Measurements from ENCODE around the gene NFAM1.

NFAM1 gene

GRCh38 chr22:42473484-42474193 is 41.4 kb upstream of the NFAM1 start (continued):
- TF ChIP-seq ZNF626 (tag by site-specific recombination; IDR thresholded peaks at IDR 0.05): no peak
- no peak for TF ChIP-seq ZBTB20 (tag by site-specific recombination; IDR thresholded peaks at IDR 0.05)
- TF ChIP-seq ZNF148 (tag by site-specific recombination; IDR thresholded peaks at IDR 0.05; ENCODE audit: borderline replicate concordance): no peak
- TF ChIP-seq ZBTB48 (tag by site-specific recombination; IDR thresholded peaks at IDR 0.05): no peak
- TF ChIP-seq ZNF174 (tag by site-specific recombination; IDR thresholded peaks at IDR 0.05): no peak
- TF ChIP-seq PATZ1 (tag by site-specific recombination; IDR thresholded peaks at IDR 0.05): no peak
- TF ChIP-seq ZNF302 (tag by site-specific recombination; IDR thresholded peaks at IDR 0.05; ENCODE audit: low read depth): no peak
- no peak for TF ChIP-seq ZNF670 (tag by site-specific recombination; IDR thresholded peaks at IDR 0.05; ENCODE audit: low read depth)
- no peak for TF ChIP-seq ZNF350 (tag by site-specific recombination; IDR thresholded peaks at IDR 0.05)
- no peak for TF ChIP-seq ZNF48 (tag by site-specific recombination; IDR thresholded peaks at IDR 0.05)
- no peak for TF ChIP-seq BCL11A (tag by site-specific recombination; IDR thresholded peaks at IDR 0.05; ENCODE audit: low read depth)
- TF ChIP-seq ZNF121 (tag by site-specific recombination; IDR thresholded peaks at IDR 0.05): peak; percentile 51; the same call in 1 of the 2 replicates
- no peak for TF ChIP-seq SP3 (tag by site-specific recombination; IDR thresholded peaks at IDR 0.05)
- TF ChIP-seq ZNF747 (tag by site-specific recombination; IDR thresholded peaks at IDR 0.05): no peak
- no peak for TF ChIP-seq ZNF701 (tag by site-specific recombination; IDR thresholded peaks at IDR 0.05)
- no peak for TF ChIP-seq ZNF248 (tag by site-specific recombination; IDR thresholded peaks at IDR 0.05)
- no peak for TF ChIP-seq ZNF398 (tag by site-specific recombination; IDR thresholded peaks at IDR 0.05)
- peak; percentile 78 for TF ChIP-seq ZNF501 (tag by site-specific recombination; IDR thresholded peaks at IDR 0.05)
- TF ChIP-seq HOXA7 (CRISPR knock-in tag; IDR thresholded peaks at IDR 0.05; ENCODE audit: borderline replicate concordance): no peak
- peak; percentile 83 for TF ChIP-seq ZNF664 (tag by site-specific recombination; IDR thresholded peaks at IDR 0.05)
- TF ChIP-seq ZBTB21 (tag by site-specific recombination; IDR thresholded peaks at IDR 0.05): peak; percentile 69; the same call in 1 of the 2 replicates
- TF ChIP-seq KLF8 (tag by site-specific recombination; IDR thresholded peaks at IDR 0.05): no peak
- no peak for TF ChIP-seq ZSCAN23 (tag by site-specific recombination; IDR thresholded peaks at IDR 0.05)
- TF ChIP-seq ZNF19 (tag by site-specific recombination; IDR thresholded peaks at IDR 0.05; ENCODE audit: low read depth): 0 out of 2 replicates have a peak, but pooled peaks have one; percentile 68
- TF ChIP-seq ZNF596 (tag by site-specific recombination; IDR thresholded peaks at IDR 0.05): no peak
- peak; percentile 97 for TF ChIP-seq ZNF555 (tag by site-specific recombination; conservative IDR thresholded peaks at IDR 0.05)
- no peak for TF ChIP-seq KLF1 (tag by site-specific recombination; IDR thresholded peaks at IDR 0.05)
- TF ChIP-seq OVOL3 (tag by site-specific recombination; IDR thresholded peaks at IDR 0.05): no peak
- TF ChIP-seq ZBTB49 (tag by site-specific recombination; IDR thresholded peaks at IDR 0.05; ENCODE audit: low read depth): no peak
- no peak for TF ChIP-seq KLF10 (tag by site-specific recombination; IDR thresholded peaks at IDR 0.05)
- TF ChIP-seq ZNF394 (tag by site-specific recombination; IDR thresholded peaks at IDR 0.05; ENCODE audit: borderline replicate concordance): peak; percentile 97
- TF ChIP-seq ZNF560 (tag by site-specific recombination; IDR thresholded peaks at IDR 0.05; ENCODE audit: borderline replicate concordance): peak; percentile 93
- TF ChIP-seq ZNF473 (tag by site-specific recombination; IDR thresholded peaks at IDR 0.05): no peak

Measured in HEK293 (cell line).